Mucosa of rectum (tissue), 2 donors: ENCODE measurements around the gene TBX2.

ENCODE experiments used
- H3K27ac ChIP-seq, 2 donors: one replicate each; pipeline ENCODE4 v1.7.0; 2013; ENCODE audit warnings: inconsistent platforms in 2 of 2, low read depth in 2 of 2, low read length in 2 of 2
- H3K27me3 ChIP-seq, 2 donors: one replicate each; pipeline ENCODE4 v1.7.0; 2013; ENCODE audit warnings: low read length in 2 of 2; ENCODE audit not compliant: control insufficient read depth in 2 of 2, insufficient read depth in 2 of 2
- H3K36me3 ChIP-seq, 2 donors: one replicate each; pipeline ENCODE4 v1.7.0; 2013; ENCODE audit warnings: low read length in 2 of 2; ENCODE audit not compliant: control insufficient read depth in 2 of 2, insufficient read depth in 2 of 2
- H3K4me1 ChIP-seq, 2 donors: one replicate each; pipeline ENCODE4 v1.7.0; 2013; ENCODE audit warnings: low read length in 2 of 2, mild to moderate bottlenecking in 1 of 2; ENCODE audit not compliant: control insufficient read depth in 2 of 2, insufficient read depth in 2 of 2
- H3K4me3 ChIP-seq, 2 donors: one replicate each; pipeline ENCODE4 v1.7.0; 2013; ENCODE audit warnings: low read length in 2 of 2
- H3K9ac ChIP-seq, 2 donors: one replicate each; pipeline ENCODE4 v1.7.0; 2013; ENCODE audit warnings: low read length in 2 of 2, low read depth in 1 of 2, mild to moderate bottlenecking in 1 of 2
- H3K9me3 ChIP-seq, 2 donors: one replicate each; pipeline ENCODE4 v1.7.0; 2013; ENCODE audit warnings: low read length in 2 of 2; ENCODE audit not compliant: control insufficient read depth in 2 of 2
- donor health status: healthy.
- donor health status: Normal muscosa, but diverticular disease.

Gene TBX2

DNA sequence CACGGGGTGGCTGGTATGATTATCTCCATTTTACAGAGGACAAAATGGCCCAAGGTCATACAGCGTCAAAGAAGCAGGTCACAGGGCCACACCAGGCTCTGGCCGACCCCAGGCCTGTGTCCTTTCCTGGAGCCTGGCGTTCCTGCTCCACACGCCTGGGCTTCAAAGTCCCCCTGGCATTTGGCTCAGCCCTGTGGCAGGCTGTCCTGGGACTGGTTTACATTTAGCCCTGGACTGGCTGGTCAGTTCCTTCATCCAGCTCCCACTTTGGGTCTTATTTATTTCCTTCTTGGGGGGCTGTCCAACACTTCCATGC lies 15.3 kb downstream of the TBX2 start:
- Histone ChIP-seq H3K27me3 (peaks cover 13% of the 10 kb centered on the region in 2 donors), H3K4me3 (no peak overlapping the region), H3K27ac (no peak overlapping the region), H3K9me3 (no peaks in the 10 kb centered on the region), H3K36me3 (no peaks in the 10 kb centered on the region), H3K9ac (no peak overlapping the region), H3K4me1 (peaks cover 25 to 27% of the 10 kb centered on the region in 2 donors)

DNA sequence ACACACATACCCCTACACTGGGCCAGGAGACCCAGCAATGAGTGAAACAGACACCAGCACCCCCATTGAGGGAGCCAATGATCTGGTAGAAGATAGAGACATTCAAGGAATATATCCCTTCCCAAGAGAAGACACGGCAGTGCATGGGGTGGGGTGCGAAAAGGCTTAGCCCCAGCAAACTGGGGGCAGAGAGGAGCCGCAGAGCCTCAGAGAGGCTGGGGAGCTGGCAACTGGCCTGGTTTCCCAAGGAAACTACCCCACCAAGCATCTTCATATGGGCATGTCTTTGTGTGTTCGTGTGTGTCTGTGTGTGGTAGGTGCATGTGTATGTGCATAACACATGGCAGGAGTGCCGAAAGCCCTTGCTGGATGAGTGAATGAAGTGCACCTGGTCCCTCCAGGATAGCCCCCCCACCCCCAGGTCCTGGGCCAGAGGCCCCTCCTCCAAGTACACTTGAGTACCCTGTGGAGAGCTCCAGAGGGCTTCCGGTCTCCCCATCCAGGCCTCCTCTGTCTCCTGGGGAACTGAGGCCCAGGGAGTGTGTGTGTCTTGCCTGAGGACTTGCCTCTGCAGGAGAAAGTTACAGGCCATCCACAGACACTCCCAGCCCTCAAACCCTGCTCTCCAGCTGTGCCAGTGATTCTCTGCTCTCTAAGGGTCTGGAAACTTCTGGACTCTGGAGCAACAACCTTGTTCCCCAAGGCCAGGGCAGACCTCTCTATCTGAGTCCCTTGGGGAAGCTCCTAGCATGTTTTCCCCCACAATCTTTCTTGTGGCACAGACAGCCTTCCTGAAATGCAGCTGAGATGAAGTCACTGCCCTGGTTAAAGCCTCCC lies 15.9 kb downstream of the TBX2 start:
- Histone ChIP-seq H3K9me3 (no peaks in the 10 kb centered on the region), H3K4me1 (peaks cover 20 to 23% of the 10 kb centered on the region in 2 donors), H3K27me3 (peaks cover 6 to 7% of the 10 kb centered on the region in 2 donors), H3K36me3 (no peaks in the 10 kb centered on the region), H3K4me3 (no peak overlapping the region), H3K27ac (no peak overlapping the region), H3K9ac (no peak overlapping the region)

- peaks cover 4 to 10% of the 10 kb centered on the region in 2 donors for H3K27me3 ChIP-seq
- H3K36me3 ChIP-seq = no peaks in the 10 kb centered on the region
- peaks cover 17 to 19% of the 10 kb centered on the region in 2 donors for H3K4me1 ChIP-seq
- no peaks in the 10 kb centered on the region for H3K9me3 ChIP-seq
- no peak overlapping the region for H3K27ac ChIP-seq
- no peak overlapping the region for H3K4me3 ChIP-seq
- H3K9ac ChIP-seq = no peak overlapping the region
Measured at GRCh38 chr17:61416211-61416539, 16.5 kb downstream of the TBX2 start.

DNA sequence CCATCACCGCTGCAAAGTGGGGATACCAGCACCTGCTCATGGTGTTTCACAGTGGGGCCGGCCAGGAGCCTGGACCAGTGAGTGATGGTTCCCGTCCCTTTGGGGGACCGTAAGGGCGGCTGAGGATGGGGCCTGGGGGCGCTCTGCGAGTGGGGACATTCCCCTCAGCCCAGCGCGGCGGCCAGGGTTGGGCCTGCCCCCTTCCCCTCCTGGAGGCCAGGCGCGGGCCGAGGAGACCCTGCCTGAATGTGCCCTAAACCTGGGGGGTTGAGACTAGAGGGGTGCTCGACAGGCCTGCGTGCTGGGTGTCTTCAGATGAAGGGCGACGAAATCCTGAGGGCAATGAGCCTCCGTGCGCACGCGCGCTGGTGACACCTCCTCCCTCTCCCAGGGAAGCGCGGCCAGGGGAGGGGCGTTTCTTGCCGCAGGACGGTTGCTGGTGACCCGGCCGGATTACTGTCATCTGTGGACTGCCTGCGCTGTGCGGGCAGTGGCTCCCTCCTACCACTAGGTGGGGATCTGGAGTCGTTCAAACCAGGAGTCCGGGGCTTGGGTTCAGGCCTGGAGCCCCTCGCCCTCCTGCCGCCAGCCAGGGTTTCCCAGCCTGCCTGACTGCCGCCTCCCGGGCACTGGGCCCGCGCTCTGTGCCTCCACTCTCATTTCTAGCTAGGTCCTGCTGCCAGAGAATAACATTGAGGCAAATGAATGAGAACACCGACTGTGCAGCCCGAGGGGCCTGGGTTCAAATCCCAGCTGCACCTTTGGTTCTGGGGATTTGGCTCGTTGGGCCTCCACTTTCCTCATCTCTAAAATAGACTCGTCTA lies 17.1 kb downstream of the TBX2 start:
- H3K4me3 ChIP-seq = peak overlapping the region; percentile 10 to 26
- no peaks in the 10 kb centered on the region for H3K36me3 ChIP-seq
- H3K27ac ChIP-seq = no peak overlapping the region
- H3K27me3 ChIP-seq = peaks cover 0 to 12% of the 10 kb centered on the region in 2 donors
- H3K9me3 ChIP-seq = no peaks in the 10 kb centered on the region
- H3K4me1 ChIP-seq = peaks cover 13 to 14% of the 10 kb centered on the region in 2 donors
- no peak overlapping the region for H3K9ac ChIP-seq

- Histone ChIP-seq H3K9ac (no peak overlapping the region), H3K27ac (no peak overlapping the region), H3K36me3 (no peaks in the 10 kb centered on the region), H3K4me3 (no peak overlapping the region), H3K27me3 (peaks cover 0 to 11% of the 10 kb centered on the region in 2 donors), H3K4me1 (peaks cover 6 to 8% of the 10 kb centered on the region in 2 donors), H3K9me3 (no peaks in the 10 kb centered on the region)
Measured at GRCh38 chr17:61418449-61418848, 18.8 kb downstream of the TBX2 start.

DNA sequence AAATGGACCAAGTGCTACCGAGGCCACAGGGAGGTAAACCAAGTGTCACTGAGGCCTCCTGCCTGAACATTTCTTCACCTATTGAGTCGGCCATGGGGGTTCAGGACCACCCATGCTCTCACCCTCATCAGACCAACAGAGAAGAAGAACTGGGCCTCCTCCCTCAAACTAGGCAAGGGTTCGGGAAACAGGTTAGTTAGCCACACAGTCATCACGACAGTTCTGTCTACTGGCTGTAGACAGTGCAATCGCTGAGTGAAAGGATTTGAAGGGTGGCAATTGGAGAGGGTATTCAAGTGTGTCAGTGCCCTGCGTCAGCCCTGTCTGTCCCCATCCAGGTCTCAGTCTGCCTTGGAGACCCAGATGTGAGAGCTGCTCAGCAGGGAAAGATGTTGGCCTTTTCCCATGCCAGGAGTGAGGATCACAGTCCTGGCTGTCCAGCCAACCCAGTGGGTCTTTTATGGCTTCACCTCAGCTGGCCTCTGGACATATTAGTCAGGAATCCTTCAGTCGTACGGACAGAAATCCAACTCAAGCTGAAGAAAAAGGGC lies 19.9 kb downstream of the TBX2 start:
- no peak overlapping the region for H3K4me3 ChIP-seq
- no peaks in the 10 kb centered on the region for H3K9me3 ChIP-seq
- peaks cover 2 to 6% of the 10 kb centered on the region in 2 donors for H3K4me1 ChIP-seq
- H3K27me3 ChIP-seq = peaks cover 0 to 9% of the 10 kb centered on the region in 2 donors
- no peak overlapping the region for H3K9ac ChIP-seq
- no peak overlapping the region for H3K27ac ChIP-seq
- H3K36me3 ChIP-seq = no peaks in the 10 kb centered on the region

DNA sequence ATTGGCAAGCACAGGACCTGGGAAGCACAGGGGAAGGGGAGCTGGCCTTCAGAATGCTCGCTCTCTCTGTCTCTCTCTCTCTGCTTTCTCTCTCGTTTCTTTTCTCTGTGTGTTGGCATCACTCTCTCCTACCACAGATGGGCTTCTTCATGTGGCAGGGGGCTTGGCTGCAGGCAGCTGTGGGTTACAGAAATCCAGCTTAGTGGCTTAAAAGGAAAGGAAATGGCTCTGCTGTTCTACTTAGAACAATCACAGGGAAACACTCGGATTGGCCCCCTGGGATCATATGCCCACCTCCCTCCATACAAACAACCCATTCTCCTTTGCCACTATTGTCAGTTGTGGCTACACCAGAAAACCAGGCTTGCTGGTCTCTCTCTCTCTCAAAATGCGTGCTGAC lies 20.4 kb downstream of the TBX2 start:
- Histone ChIP-seq H3K9me3 (no peaks in the 10 kb centered on the region), H3K4me3 (no peak overlapping the region)

DNA sequence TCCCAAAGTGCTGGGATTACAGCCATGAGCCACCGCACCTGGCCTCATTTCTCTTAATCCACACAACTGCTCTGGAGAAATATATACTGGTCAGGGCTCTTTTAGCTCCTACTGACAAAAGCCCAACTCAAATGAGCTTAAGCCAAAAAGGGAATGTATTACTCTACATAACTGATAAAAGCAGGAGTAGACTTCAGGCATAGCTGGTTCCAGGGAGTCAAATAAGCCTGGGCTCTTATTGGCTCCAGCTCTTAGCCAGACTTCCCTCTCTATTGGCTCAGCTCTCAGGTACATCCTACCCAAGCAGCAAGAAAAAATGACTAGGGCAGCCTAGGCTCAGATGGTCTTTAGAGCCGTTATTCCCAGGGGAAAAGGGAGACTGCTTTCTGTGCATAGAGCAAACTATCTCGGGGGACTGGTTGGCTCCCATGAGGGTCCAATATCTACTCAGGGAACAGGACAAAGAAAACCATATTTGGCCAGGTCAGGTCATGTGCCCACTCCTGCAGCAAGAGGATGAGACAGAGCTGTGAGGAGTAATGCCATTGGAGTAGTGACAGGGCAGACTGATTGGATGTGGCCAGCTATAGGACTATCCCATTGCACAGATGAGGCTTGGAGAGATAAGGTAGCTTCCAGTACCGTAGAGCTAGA lies 21.2 kb downstream of the TBX2 start:
- H3K4me3 ChIP-seq = no peak overlapping the region
- no peak overlapping the region for H3K9ac ChIP-seq
- H3K9me3 ChIP-seq = no peaks in the 10 kb centered on the region
- H3K36me3 ChIP-seq = no peaks in the 10 kb centered on the region
- peaks cover 0 to 11% of the 10 kb centered on the region in 2 donors for H3K27me3 ChIP-seq
- H3K4me1 ChIP-seq = peaks cover 0 to 6% of the 10 kb centered on the region in 2 donors
- no peak overlapping the region for H3K27ac ChIP-seq

More for the DNA sequence above, 20.4 kb downstream of the TBX2 start:
- Histone ChIP-seq H3K9ac (no peak overlapping the region), H3K27ac (no peak overlapping the region), H3K4me1 (peaks cover 0 to 6% of the 10 kb centered on the region in 2 donors), H3K27me3 (peaks cover 0 to 9% of the 10 kb centered on the region in 2 donors), H3K36me3 (no peaks in the 10 kb centered on the region)

DNA sequence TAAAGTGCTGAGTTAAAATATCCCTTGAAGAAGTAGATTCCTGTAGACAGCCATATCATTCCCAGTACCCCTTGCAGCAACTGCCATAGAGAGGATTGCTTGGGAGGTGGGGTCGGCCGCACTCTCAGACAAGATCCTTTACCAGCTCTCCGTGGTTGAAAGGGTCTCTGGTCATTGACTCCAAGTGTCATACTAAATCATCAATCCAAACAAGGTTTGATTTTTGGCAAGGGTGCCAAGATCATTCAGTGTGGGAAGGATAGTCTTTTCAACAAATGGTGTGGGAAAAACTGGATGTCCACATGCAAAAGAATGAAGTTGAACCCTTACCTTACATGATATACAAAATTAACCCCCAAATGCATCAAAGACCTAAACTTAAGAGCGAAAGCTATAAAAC lies 21.8 kb downstream of the TBX2 start:
- Histone ChIP-seq H3K36me3 (no peaks in the 10 kb centered on the region), H3K4me1 (peaks cover 0 to 6% of the 10 kb centered on the region in 2 donors), H3K9me3 (no peaks in the 10 kb centered on the region), H3K27me3 (peaks cover 0 to 11% of the 10 kb centered on the region in 2 donors), H3K4me3 (no peak overlapping the region), H3K27ac (no peak overlapping the region), H3K9ac (no peak overlapping the region)
